Measurements from ENCODE around the gene NOX4. TPM values are rescaled to one million over a fixed set of nuclear protein-coding genes. Genes with fewer than 3 reads are reported as not detected.
"Not testable (repeated sequence)": the region's sequence is repeated elsewhere in the genome, so short reads cannot be mapped to it uniquely, and the experiment has no call there.

The NOX4 gene
- total and polyA plus RNA-seq, 7 donors = 0.46 to 4.2 (median 1.8) TPM

- Histone ChIP-seq H3K27me3 (ENCODE audit: insufficient read depth in 3 of 3, low read length in 2 of 3) (no peaks in the 10 kb centered on the region), H3K4me3 (no peak overlapping the region), H3K9me3 (no peaks in the 10 kb centered on the region), H3K36me3 (ENCODE audit: insufficient read depth in 1 of 2, low read depth in 1 of 2) (no peaks in the 10 kb centered on the region), H3K27ac (no peak overlapping the region), H3K4me1 (no peaks in the 10 kb centered on the region)
- no peak for ATAC-seq
- intact Hi-C loops (cut with DNase I) = no loop called here
- no peak for TF ChIP-seq CTCF (IDR thresholded peaks at IDR 0.05)
- no peak for DNase-seq
- 40 to 52% (median 51%) methylated on average over 2 of the region's 2 CpGs for WGBS, 3 donors
Observed at GRCh38 chr11:89416961-89417360, 74.2 kb downstream of the NOX4 start.

GRCh38 chr11:89411112-89411511 lies 80.1 kb downstream of the NOX4 start:
- intact Hi-C loops (cut with DNase I); ATAC-seq; H3K4me1 ChIP-seq; H3K27ac ChIP-seq; H3K9me3 ChIP-seq; H3K4me3 ChIP-seq; H3K36me3 ChIP-seq (ENCODE audit: insufficient read depth in 1 of 2, low read depth in 1 of 2); H3K27me3 ChIP-seq (ENCODE audit: insufficient read depth in 3 of 3, low read length in 2 of 3); DNase-seq: not testable (repeated sequence)
- WGBS, 3 donors = 92 to 98% (median 96%) methylated on average over 3 of the region's 3 CpGs

GRCh38 chr11:89410666-89411065 lies 80.5 kb downstream of the NOX4 start:
- H3K36me3 ChIP-seq (ENCODE audit: insufficient read depth in 1 of 2, low read depth in 1 of 2); H3K9me3 ChIP-seq; H3K27me3 ChIP-seq (ENCODE audit: insufficient read depth in 3 of 3, low read length in 2 of 3); DNase-seq; intact Hi-C loops (cut with DNase I); ATAC-seq; H3K4me1 ChIP-seq; H3K4me3 ChIP-seq; H3K27ac ChIP-seq: not testable (repeated sequence)
- 50 to 83% (median 79%) methylated on average over 1 of the region's 1 CpG for WGBS, 3 donors

DNA sequence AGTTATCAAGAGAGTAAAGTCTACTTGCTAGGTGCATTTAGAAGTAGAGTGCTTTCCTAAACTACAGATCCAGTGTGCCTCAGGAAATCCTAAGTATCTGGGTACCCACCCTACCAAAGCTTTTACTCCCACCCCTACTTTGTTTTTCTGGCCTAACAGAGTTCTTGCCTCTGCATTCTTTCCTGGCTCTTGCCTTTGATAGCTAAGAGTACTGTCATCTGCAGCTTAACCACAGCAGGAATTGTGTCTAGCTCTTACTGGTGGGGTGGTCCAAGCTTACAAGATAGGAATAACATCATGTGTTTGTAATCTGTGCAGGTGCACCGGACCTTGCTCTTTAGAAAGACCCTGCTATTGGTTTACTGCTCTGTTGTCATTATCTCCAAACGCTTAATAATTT lies 82.7 kb downstream of the NOX4 start:
- H3K4me3 ChIP-seq; H3K9me3 ChIP-seq; H3K36me3 ChIP-seq (ENCODE audit: insufficient read depth in 1 of 2, low read depth in 1 of 2); H3K4me1 ChIP-seq; ATAC-seq; intact Hi-C loops (cut with DNase I); H3K27me3 ChIP-seq (ENCODE audit: insufficient read depth in 3 of 3, low read length in 2 of 3); DNase-seq; H3K27ac ChIP-seq: not testable (repeated sequence)
- WGBS, 3 donors = 70 to 76% (median 73%) methylated on average over 2 of the region's 2 CpGs

GRCh38 chr11:89405629-89406028 lies 85.5 kb downstream of the NOX4 start:
- Histone ChIP-seq H3K9me3 (no peaks in the 10 kb centered on the region), H3K4me1 (no peaks in the 10 kb centered on the region), H3K27ac (no peak overlapping the region), H3K4me3 (no peak overlapping the region), H3K36me3 (ENCODE audit: insufficient read depth in 1 of 2, low read depth in 1 of 2) (no peaks in the 10 kb centered on the region), H3K27me3 (ENCODE audit: insufficient read depth in 3 of 3, low read length in 2 of 3) (no peaks in the 10 kb centered on the region)
- TF ChIP-seq CTCF (IDR thresholded peaks at IDR 0.05) = no peak
- intact Hi-C loops (cut with DNase I) = no loop called here
- 88 to 95% (median 89%) methylated on average over 1 of the region's 1 CpG for WGBS, 3 donors
- ATAC-seq (no peak), DNase-seq (no peak)

DNA sequence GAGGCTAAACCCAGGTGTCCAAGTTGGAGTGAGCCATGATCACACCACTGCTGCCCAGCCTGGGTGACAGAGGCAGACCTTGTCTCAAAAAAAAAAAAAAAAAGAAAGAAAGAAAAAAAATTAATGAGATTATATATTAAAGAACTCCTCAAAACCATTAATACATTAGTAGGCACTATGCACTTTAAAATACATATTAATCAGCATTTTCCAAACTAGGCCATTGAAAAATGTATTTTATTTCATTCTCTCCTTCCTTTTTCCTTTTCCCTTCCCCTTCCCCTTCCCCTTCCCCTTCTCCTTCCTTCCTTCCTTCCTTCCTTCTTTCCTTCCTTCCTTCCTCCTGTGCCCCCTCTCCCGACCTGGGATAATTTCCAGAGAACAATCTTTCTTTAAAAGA lies 99.5 kb downstream of the NOX4 start:
- H3K4me3 ChIP-seq; ATAC-seq; H3K4me1 ChIP-seq; DNase-seq; H3K9me3 ChIP-seq; H3K36me3 ChIP-seq (ENCODE audit: insufficient read depth in 1 of 2, low read depth in 1 of 2); intact Hi-C loops (cut with DNase I); H3K27ac ChIP-seq; H3K27me3 ChIP-seq (ENCODE audit: insufficient read depth in 3 of 3, low read length in 2 of 3): not testable (repeated sequence)
- WGBS, 3 donors = 55 to 81% (median 73%) methylated on average over 1 of the region's 1 CpG

- WGBS, 3 donors = 88 to 95% (median 94%) methylated on average over 3 of the region's 3 CpGs
- DNase-seq; H3K27ac ChIP-seq; H3K36me3 ChIP-seq (ENCODE audit: insufficient read depth in 1 of 2, low read depth in 1 of 2); H3K27me3 ChIP-seq (ENCODE audit: insufficient read depth in 3 of 3, low read length in 2 of 3); H3K4me3 ChIP-seq; H3K9me3 ChIP-seq; intact Hi-C loops (cut with DNase I); H3K4me1 ChIP-seq; ATAC-seq: not testable (repeated sequence)
Observed at GRCh38 chr11:89387501-89387900, 103.7 kb downstream of the NOX4 start.

- H3K36me3 ChIP-seq (ENCODE audit: insufficient read depth in 1 of 2, low read depth in 1 of 2); ATAC-seq; H3K4me1 ChIP-seq; H3K9me3 ChIP-seq; H3K4me3 ChIP-seq; H3K27me3 ChIP-seq (ENCODE audit: insufficient read depth in 3 of 3, low read length in 2 of 3); intact Hi-C loops (cut with DNase I); DNase-seq; H3K27ac ChIP-seq: not testable (repeated sequence)
- WGBS, 3 donors = 84 to 93% (median 88%) methylated on average over 6 of the region's 6 CpGs
Observed at GRCh38 chr11:89382986-89383385, 108.2 kb downstream of the NOX4 start.
